ENCODE data around the gene GPI. TPM values are rescaled to one million over a fixed set of nuclear protein-coding genes. Genes with fewer than 3 reads are reported as not detected.
A peak's percentile ranks its signal among the peaks of the same experiment; 100 is the strongest.

Gene GPI
- total and polyA plus RNA-seq, 2 of the 13 experiments (the other 11 are each of a cell fraction or from before 2014, with no cell fraction given) = 147 to 167 TPM

DNA sequence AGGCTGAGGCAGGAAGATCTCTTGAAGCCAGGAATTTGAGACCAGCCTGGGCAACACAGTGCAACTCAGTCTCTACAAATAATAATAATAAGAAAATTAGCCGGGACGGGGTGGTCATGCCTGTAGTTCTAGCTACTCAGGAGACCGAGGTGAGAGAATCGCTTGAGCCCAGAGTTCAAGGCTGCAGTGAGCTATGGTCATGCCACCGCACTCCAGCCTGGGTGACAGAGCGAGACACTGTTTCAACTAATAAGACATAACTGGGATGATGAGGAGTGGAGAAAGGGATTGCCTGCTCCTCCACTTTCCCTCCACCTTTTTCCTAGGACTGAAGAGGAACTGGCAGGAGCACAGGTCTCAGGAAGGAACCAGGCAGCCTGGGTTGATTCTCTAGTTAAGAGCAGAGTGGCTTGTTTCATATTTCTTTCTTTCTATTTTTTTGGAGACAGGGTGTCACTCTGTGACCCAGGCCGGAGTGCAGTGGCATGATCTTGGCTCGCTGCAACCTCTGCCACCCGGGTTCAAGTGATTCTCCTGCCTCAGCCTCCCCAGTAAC is 4.6 kb upstream of the GPI start (continued):
- TF ChIP-seq, protein P1, sequence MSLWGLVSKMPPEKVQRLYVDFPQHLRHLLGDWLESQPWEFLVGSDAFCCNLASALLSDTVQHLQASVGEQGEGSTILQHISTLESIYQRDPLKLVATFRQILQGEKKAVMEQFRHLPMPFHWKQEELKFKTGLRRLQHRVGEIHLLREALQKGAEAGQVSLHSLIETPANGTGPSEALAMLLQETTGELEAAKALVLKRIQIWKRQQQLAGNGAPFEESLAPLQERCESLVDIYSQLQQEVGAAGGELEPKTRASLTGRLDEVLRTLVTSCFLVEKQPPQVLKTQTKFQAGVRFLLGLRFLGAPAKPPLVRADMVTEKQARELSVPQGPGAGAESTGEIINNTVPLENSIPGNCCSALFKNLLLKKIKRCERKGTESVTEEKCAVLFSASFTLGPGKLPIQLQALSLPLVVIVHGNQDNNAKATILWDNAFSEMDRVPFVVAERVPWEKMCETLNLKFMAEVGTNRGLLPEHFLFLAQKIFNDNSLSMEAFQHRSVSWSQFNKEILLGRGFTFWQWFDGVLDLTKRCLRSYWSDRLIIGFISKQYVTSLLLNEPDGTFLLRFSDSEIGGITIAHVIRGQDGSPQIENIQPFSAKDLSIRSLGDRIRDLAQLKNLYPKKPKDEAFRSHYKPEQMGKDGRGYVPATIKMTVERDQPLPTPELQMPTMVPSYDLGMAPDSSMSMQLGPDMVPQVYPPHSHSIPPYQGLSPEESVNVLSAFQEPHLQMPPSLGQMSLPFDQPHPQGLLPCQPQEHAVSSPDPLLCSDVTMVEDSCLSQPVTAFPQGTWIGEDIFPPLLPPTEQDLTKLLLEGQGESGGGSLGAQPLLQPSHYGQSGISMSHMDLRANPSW (CRISPR knock-in tag; IDR thresholded peaks at IDR 0.05; ENCODE audit: borderline replicate concordance) = no peak
- TF ChIP-seq, protein P2, sequence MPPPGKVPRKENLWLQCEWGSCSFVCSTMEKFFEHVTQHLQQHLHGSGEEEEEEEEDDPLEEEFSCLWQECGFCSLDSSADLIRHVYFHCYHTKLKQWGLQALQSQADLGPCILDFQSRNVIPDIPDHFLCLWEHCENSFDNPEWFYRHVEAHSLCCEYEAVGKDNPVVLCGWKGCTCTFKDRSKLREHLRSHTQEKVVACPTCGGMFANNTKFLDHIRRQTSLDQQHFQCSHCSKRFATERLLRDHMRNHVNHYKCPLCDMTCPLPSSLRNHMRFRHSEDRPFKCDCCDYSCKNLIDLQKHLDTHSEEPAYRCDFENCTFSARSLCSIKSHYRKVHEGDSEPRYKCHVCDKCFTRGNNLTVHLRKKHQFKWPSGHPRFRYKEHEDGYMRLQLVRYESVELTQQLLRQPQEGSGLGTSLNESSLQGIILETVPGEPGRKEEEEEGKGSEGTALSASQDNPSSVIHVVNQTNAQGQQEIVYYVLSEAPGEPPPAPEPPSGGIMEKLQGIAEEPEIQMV (CRISPR knock-in tag; IDR thresholded peaks at IDR 0.05; ENCODE audit: low read depth) = 0 out of 2 replicates have a peak, but pooled peaks have one; percentile 7
- no peak for TF ChIP-seq ZNF501 (CRISPR knock-in tag; IDR thresholded peaks at IDR 0.05)
- TF ChIP-seq ZNF232 (CRISPR knock-in tag; IDR thresholded peaks at IDR 0.05; ENCODE audit: borderline replicate concordance) = peak; percentile 62; the same call in 1 of the 2 replicates
- 0 out of 2 replicates have a peak, but pooled peaks have one; percentile 43 for TF ChIP-seq ZNF777 (CRISPR knock-in tag; IDR thresholded peaks at IDR 0.05)
- no peak for TF ChIP-seq KAT2B (IDR thresholded peaks at IDR 0.05; ENCODE audit: borderline replicate concordance, low read depth, low read length)
- no peak for TF ChIP-seq ZNF160 (CRISPR knock-in tag; IDR thresholded peaks at IDR 0.05)
- 0 out of 2 replicates have a peak, but pooled peaks have one; percentile 41 for TF ChIP-seq HOXA5 (CRISPR knock-in tag; IDR thresholded peaks at IDR 0.05)
- TF ChIP-seq, protein P3, sequence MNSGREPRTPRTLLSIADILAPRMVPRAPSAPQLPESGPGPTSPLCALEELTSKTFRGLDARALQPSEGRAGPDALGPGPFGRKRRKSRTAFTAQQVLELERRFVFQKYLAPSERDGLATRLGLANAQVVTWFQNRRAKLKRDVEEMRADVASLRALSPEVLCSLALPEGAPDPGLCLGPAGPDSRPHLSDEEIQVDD (CRISPR knock-in tag; IDR thresholded peaks at IDR 0.05; ENCODE audit: borderline replicate concordance) = no peak
- no peak for TF ChIP-seq U2AF2 (IDR thresholded peaks at IDR 0.05; ENCODE audit: low read depth, low read length)
- no peak for TF ChIP-seq ZNF766 (CRISPR knock-in tag; IDR thresholded peaks at IDR 0.05; ENCODE audit: borderline replicate concordance)
- no peak for TF ChIP-seq ZFP37 (CRISPR knock-in tag; IDR thresholded peaks at IDR 0.05; ENCODE audit: borderline replicate concordance)
- 0 out of 2 replicates have a peak, but pooled peaks have one; percentile 0 for TF ChIP-seq ZFP82 (CRISPR knock-in tag; IDR thresholded peaks at IDR 0.05; ENCODE audit: borderline replicate concordance)
- TF ChIP-seq ZNF225 (CRISPR knock-in tag; IDR thresholded peaks at IDR 0.05) = no peak
- 0 out of 2 replicates have a peak, but pooled peaks have one; percentile 8 for TF ChIP-seq ZMYM3 (CRISPR knock-in tag; IDR thresholded peaks at IDR 0.05)
- TF ChIP-seq ZNF263 (CRISPR knock-in tag; IDR thresholded peaks at IDR 0.05) = peak; percentile 67
- TF ChIP-seq SAP130 (CRISPR knock-in tag; IDR thresholded peaks at IDR 0.05; ENCODE audit: low read depth) = peak; percentile 52
- TF ChIP-seq RBM22 (optimal IDR thresholded peaks at IDR 0.05; ENCODE audit: low read length) = no peak
- no peak for TF ChIP-seq ERF (CRISPR knock-in tag; IDR thresholded peaks at IDR 0.05)
- TF ChIP-seq, protein P4, sequence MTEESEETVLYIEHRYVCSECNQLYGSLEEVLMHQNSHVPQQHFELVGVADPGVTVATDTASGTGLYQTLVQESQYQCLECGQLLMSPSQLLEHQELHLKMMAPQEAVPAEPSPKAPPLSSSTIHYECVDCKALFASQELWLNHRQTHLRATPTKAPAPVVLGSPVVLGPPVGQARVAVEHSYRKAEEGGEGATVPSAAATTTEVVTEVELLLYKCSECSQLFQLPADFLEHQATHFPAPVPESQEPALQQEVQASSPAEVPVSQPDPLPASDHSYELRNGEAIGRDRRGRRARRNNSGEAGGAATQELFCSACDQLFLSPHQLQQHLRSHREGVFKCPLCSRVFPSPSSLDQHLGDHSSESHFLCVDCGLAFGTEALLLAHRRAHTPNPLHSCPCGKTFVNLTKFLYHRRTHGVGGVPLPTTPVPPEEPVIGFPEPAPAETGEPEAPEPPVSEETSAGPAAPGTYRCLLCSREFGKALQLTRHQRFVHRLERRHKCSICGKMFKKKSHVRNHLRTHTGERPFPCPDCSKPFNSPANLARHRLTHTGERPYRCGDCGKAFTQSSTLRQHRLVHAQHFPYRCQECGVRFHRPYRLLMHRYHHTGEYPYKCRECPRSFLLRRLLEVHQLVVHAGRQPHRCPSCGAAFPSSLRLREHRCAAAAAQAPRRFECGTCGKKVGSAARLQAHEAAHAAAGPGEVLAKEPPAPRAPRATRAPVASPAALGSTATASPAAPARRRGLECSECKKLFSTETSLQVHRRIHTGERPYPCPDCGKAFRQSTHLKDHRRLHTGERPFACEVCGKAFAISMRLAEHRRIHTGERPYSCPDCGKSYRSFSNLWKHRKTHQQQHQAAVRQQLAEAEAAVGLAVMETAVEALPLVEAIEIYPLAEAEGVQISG (CRISPR knock-in tag; IDR thresholded peaks at IDR 0.05) = peak; percentile 21; the same call in 1 of the 2 replicates
- 0 out of 2 replicates have a peak, but pooled peaks have one; percentile 35 for TF ChIP-seq ZNF878 (CRISPR knock-in tag; IDR thresholded peaks at IDR 0.05)
- no peak for TF ChIP-seq NFYC (CRISPR knock-in tag; IDR thresholded peaks at IDR 0.05)
- TF ChIP-seq HOXA7 (CRISPR knock-in tag; IDR thresholded peaks at IDR 0.05) = no peak
- no peak for TF ChIP-seq ZNF326 (CRISPR knock-in tag; IDR thresholded peaks at IDR 0.05; ENCODE audit: borderline replicate concordance)
